HepG2 (cell line): ENCODE results near the gene RNU6-8. TPM values are rescaled to one million over a fixed set of nuclear protein-coding genes. Genes with fewer than 3 reads are reported as not detected.
A peak's percentile ranks its signal among the peaks of the same experiment; 100 is the strongest.

ENCODE experiments used
- ATAC-seq: fragments of 200-7000 bp; cut with Tn5 transposase; 3 replicates; pipeline ENCODE4 v1.9.1; 2020; ENCODE audit warnings: mild to moderate bottlenecking, moderate library complexity
- BruUV-seq: library from RNA; stranded (reverse); fragments of 400-500 nt; replicated peaks from 2 replicates; lab custom pipeline; 2021; lab: Mats Ljungman, UMichigan
- CTCF ChIA-PET: fragments of 300-600 bp; formaldehyde crosslinking; extraction: SDS; loops from one replicate; lab custom pipeline; 2021; ENCODE audit warnings: low total read pairs, inconsistent platforms, low intra/inter-chr PET ratio; lab: Yijun Ruan, JAX
- POLR2A ChIA-PET: fragments of 350-600 bp; sonication (Branson Sonifier 250); formaldehyde crosslinking; loops from one replicate; lab custom pipeline; 2020; ENCODE audit warnings: antibody characterized with exemption, inconsistent platforms; lab: Yijun Ruan, JAX
- DNase-seq: peaks from one replicate; pipeline ENCODE4 v3.0.0-alpha.2; 2015; ENCODE audit warnings: low spot score
- FAIRE-seq: peaks from 3 replicates; lab custom pipeline; 2011; peaks lifted over from hg19 to GRCh38; lab: Jason Lieb, UNC
- H2AFZ ChIP-seq: one replicate; pipeline ENCODE4 v1.6.1; 2011; ENCODE audit warnings: low read length, inconsistent platforms
- H3K27ac ChIP-seq: fragments of 300-600 bp; 3 replicates; pipeline ENCODE4 v1.8.0; 2011; ENCODE audit warnings: mixed run types, mild to moderate bottlenecking, mixed read lengths, low read length, inconsistent platforms; ENCODE audit not compliant: insufficient read depth; ENCODE audit errors: extremely low read length
- H3K27me3 ChIP-seq, 2 experiments: fragments of 200-600 bp in 1 of 2; 2 replicates in 1 of 2; 3 replicates in 1 of 2; pipeline versions ENCODE4 v1.6.0 to v1.8.0; 2011; ENCODE audit warnings: low read length in 2 of 2, mild to moderate bottlenecking in 2 of 2, moderate library complexity in 2 of 2, inconsistent platforms in 1 of 2; ENCODE audit not compliant: insufficient read depth in 2 of 2, control insufficient read depth in 1 of 2
- H3K36me3 ChIP-seq, 2 experiments: fragments of 200-600 bp in 1 of 2; replicated peaks in 1 of 2; 2 replicates in 1 of 2; 3 replicates in 1 of 2; pipeline versions ENCODE4 v1.5.1 to v1.8.0; 2011; ENCODE audit warnings: low read length in 2 of 2, inconsistent platforms in 1 of 2; ENCODE audit not compliant: insufficient read depth in 2 of 2, control insufficient read depth in 1 of 2
- H3K4me1 ChIP-seq: 2 replicates; pipeline ENCODE4 v1.5.1; 2012; ENCODE audit warnings: low read length, inconsistent platforms; ENCODE audit not compliant: insufficient read depth
- H3K4me2 ChIP-seq: 2 replicates; pipeline ENCODE4 v1.6.0; 2011; ENCODE audit warnings: low read depth, low read length, inconsistent platforms
- H3K4me3 ChIP-seq, 3 experiments: fragments of 200-600 bp in 1 of 3; sonication (generic), shearing (Covaris generic) in 1 of 3; replicated peaks in 1 of 3; 2 replicates each; pipeline ENCODE4 v1.5.1; 2011 to 2016; ENCODE audit warnings: low read length in 3 of 3, inconsistent platforms in 2 of 3, low read depth in 2 of 3, mild to moderate bottlenecking in 2 of 3, control low read depth in 1 of 3, mixed read lengths in 1 of 3; ENCODE audit not compliant: insufficient read depth in 1 of 3
- H3K79me2 ChIP-seq: one replicate; pipeline ENCODE4 v1.6.1; 2011; ENCODE audit warnings: low read length, inconsistent platforms; ENCODE audit not compliant: insufficient read depth
- H3K9ac ChIP-seq: 2 replicates; pipeline ENCODE4 v1.6.0; 2011; ENCODE audit warnings: mild to moderate bottlenecking, low read depth, low read length, inconsistent platforms; ENCODE audit not compliant: insufficient read depth
- H3K9me3 ChIP-seq: 2 replicates; pipeline ENCODE4 v1.5.1; 2012; ENCODE audit warnings: mild to moderate bottlenecking, low read length
- H4K20me1 ChIP-seq: 2 replicates; pipeline ENCODE4 v1.6.0; 2011; ENCODE audit warnings: inconsistent platforms, mild to moderate bottlenecking, low read length, moderate library complexity; ENCODE audit not compliant: insufficient read depth
- AKAP8 ChIP-seq: sonication (generic); formaldehyde crosslinking; IDR thresholded peaks from 2 replicates; pipeline ENCODE4 v1.5.1; 2020; ENCODE audit warnings: mild to moderate bottlenecking, missing genetic modification reagents
- ATRX ChIP-seq: sonication (generic); formaldehyde crosslinking; IDR thresholded peaks from 2 replicates; pipeline ENCODE4 v1.4.0; 2020; ENCODE audit warnings: missing genetic modification reagents, borderline replicate concordance
- CCDC6 ChIP-seq: sonication (generic); formaldehyde crosslinking; IDR thresholded peaks from 2 replicates; pipeline ENCODE4 v1.8.1; 2022; ENCODE audit warnings: mild to moderate bottlenecking, missing genetic modification reagents, moderate library complexity
- GMEB1 ChIP-seq: sonication (generic); formaldehyde crosslinking; IDR thresholded peaks from 2 replicates; pipeline ENCODE4 v1.5.1; 2020; ENCODE audit warnings: missing genetic modification reagents, mild to moderate bottlenecking, borderline replicate concordance
- LBX2 ChIP-seq: sonication (generic); formaldehyde crosslinking; IDR thresholded peaks from 2 replicates; pipeline ENCODE4 v1.5.0; 2020; ENCODE audit warnings: missing genetic modification reagents, mild to moderate bottlenecking, borderline replicate concordance
- MAFF ChIP-seq: IDR thresholded peaks from 2 replicates; pipeline ENCODE4 v1.6.1; 2011; ENCODE audit warnings: low read depth, low read length, improper control_type of control experiment
- RNF2 ChIP-seq: fragments of 450-650 bp; conservative IDR thresholded peaks from 2 replicates; pipeline ENCODE4 v1.6.1; 2016; ENCODE audit warnings: low read depth
- SIX4 ChIP-seq: sonication (generic); formaldehyde crosslinking; IDR thresholded peaks from 2 replicates; pipeline ENCODE4 v1.4.0; 2020; ENCODE audit warnings: missing genetic modification reagents
- USF2 ChIP-seq, 2 experiments: sonication (generic) in 1 of 2; formaldehyde crosslinking in 1 of 2; IDR thresholded peaks; 2 replicates each; pipeline versions ENCODE4 v1.5.1 to v1.6.1; 2011 to 2020; ENCODE audit warnings: borderline replicate concordance in 1 of 2, low read depth in 1 of 2, low read length in 1 of 2, mild to moderate bottlenecking in 1 of 2, missing genetic modification reagents in 1 of 2, moderate library complexity in 1 of 2
- ZBTB7B ChIP-seq: sonication (generic); formaldehyde crosslinking; IDR thresholded peaks from 2 replicates; pipeline ENCODE4 v1.4.0; 2020; ENCODE audit warnings: missing genetic modification reagents
- ZNF251 ChIP-seq: sonication (generic); formaldehyde crosslinking; IDR thresholded peaks from 2 replicates; pipeline ENCODE4 v1.9.0; 2021; ENCODE audit warnings: mild to moderate bottlenecking, missing genetic modification reagents
- ZNF512B ChIP-seq: sonication (generic); formaldehyde crosslinking; IDR thresholded peaks from 2 replicates; pipeline ENCODE4 v1.5.1; 2020; ENCODE audit warnings: missing genetic modification reagents, mild to moderate bottlenecking, borderline replicate concordance
- ZNF7 ChIP-seq: IDR thresholded peaks from 2 replicates; pipeline ENCODE4 v1.6.1; 2016; ENCODE audit warnings: missing biosample characterization, missing genetic modification reagents
- ZNF792 ChIP-seq: IDR thresholded peaks from 2 replicates; pipeline ENCODE4 v1.6.1; 2016
- ZSCAN5A ChIP-seq: sonication (generic); formaldehyde crosslinking; IDR thresholded peaks from 2 replicates; pipeline ENCODE4 v1.8.0; 2022; ENCODE audit warnings: mild to moderate bottlenecking, missing genetic modification reagents, borderline replicate concordance
- WGBS: methylation state at CpG from one replicate; pipeline ENCODE4 v1.1.6; 2017; ENCODE audit warnings: low lambda C conversion rate; 5-methylcytosine and 5-hydroxymethylcytosine counted together
- in situ Hi-C: cut with HindIII; loops from 2 replicates; pipeline ENCODE4 v1.10.0; 2017; ENCODE audit warnings: low pct_unique_long_range_greater_than_20kb; ENCODE audit not compliant: extremely low pct_ligation_motif_present
- intact Hi-C: fragments of 100-400 bp; cut with micrococcal nuclease; formaldehyde crosslinking; loops from one replicate; pipeline ENCODE4 v1.10.0; 2022; ENCODE audit not compliant: unreplicated experiment
- polyA plus RNA-seq, 8 experiments: library from polyadenylated mRNA; depleted of rRNA in 3 of 8; stranded (reverse) in 7 of 8; unstranded in 1 of 8; fragments of >200 nt; fragmentation: Illumina TruSeq in 4 of 8; extraction: Trizol in 4 of 8; gene quantifications; 2 replicates each; pipeline versions ENCODE4 v1.2.1 to v1.2.3, GENCODE V29; 2011 to 2016; ENCODE audit warnings: low read depth in 4 of 8, missing spikeins in 1 of 8, mixed read lengths in 1 of 8; ENCODE audit not compliant: insufficient read depth in 1 of 8
- total RNA-seq, 5 experiments: library from RNA; depleted of rRNA; stranded (reverse); fragments of >200 nt; fragmentation: Illumina TruSeq; extraction: Trizol; gene quantifications; 2 replicates each; pipeline ENCODE4 v1.2.3, GENCODE V29; 2016; ENCODE audit warnings: low read depth in 1 of 5

Gene RNU6-8
- total and polyA plus RNA-seq, 2 of the 13 experiments (the other 11 are each of a cell fraction or from before 2014, with no cell fraction given): under 0.01 TPM; not detected in 1

GRCh38 chr14:32171469-32171868 is 31.6 kb downstream of the RNU6-8 start (continued):
- no peak for TF ChIP-seq ZNF7 (CRISPR knock-in tag)
- peak; percentile 69 for TF ChIP-seq USF2 (IDR thresholded peaks at IDR 0.05; ENCODE audit: low read depth, low read length)
- no peak for TF ChIP-seq USF2 (CRISPR knock-in tag; IDR thresholded peaks at IDR 0.05; ENCODE audit: borderline replicate concordance)
- TF ChIP-seq, all 625 proteins: peak for 2

- no peaks in the 10 kb centered on the region for H3K36me3 ChIP-seq
- no peak overlapping the region for H3K4me3 ChIP-seq
- no peaks in the 10 kb centered on the region for H3K4me1 ChIP-seq
- in situ Hi-C loops (no loop called here), intact Hi-C loops (no loop called here)
- no peaks in the 10 kb centered on the region for H3K9me3 ChIP-seq
- no peaks in the 10 kb centered on the region for H3K79me2 ChIP-seq
- no TSS peak for BruUV-seq
- DNase-seq: no peak
- H3K4me2 ChIP-seq: no peak overlapping the region
- H2AFZ ChIP-seq: no peak overlapping the region
- no peak for FAIRE-seq
- ChIA-PET CTCF (no interaction called here), POLR2A (no interaction called here)
- no peaks in the 10 kb centered on the region for H4K20me1 ChIP-seq
- no peak for ATAC-seq
- WGBS: 84% methylated on average over 3 of the region's 3 CpGs
- H3K27me3 ChIP-seq: no peaks in the 10 kb centered on the region
- no peak overlapping the region for H3K27ac ChIP-seq
- no peak overlapping the region for H3K9ac ChIP-seq
- no peak for TF ChIP-seq ZNF251
- no peak for TF ChIP-seq MAFF
- no peak for TF ChIP-seq ZNF792 (CRISPR knock-in tag)
- TF ChIP-seq SIX4: no peak
- TF ChIP-seq ATRX (CRISPR knock-in tag): no peak
- no peak for TF ChIP-seq CCDC6
- no peak for TF ChIP-seq ZBTB7B (CRISPR knock-in tag)
- no peak for TF ChIP-seq GMEB1
- TF ChIP-seq ZSCAN5A (CRISPR knock-in tag): no peak
- no peak for TF ChIP-seq RNF2
- no peak for TF ChIP-seq ZNF512B
- no peak for TF ChIP-seq AKAP8 (CRISPR knock-in tag)
- TF ChIP-seq LBX2 (CRISPR knock-in tag): no peak
These were observed 33.9 kb downstream of the RNU6-8 start for GRCh38 chr14:32169191-32169590.
